HG03378 (cell line): ENCODE measurements around the gene PSORS1C2.
"Not testable (repeated sequence)": the region's sequence is repeated elsewhere in the genome, so short reads cannot be mapped to it uniquely, and the experiment has no call there.

Experiments
- ATAC-seq: cut with Tn5 transposase; IDR thresholded peaks from one replicate; pipeline ENCODE4 v1.9.1; 2021; ENCODE audit warnings: mild to moderate bottlenecking, moderate library complexity; ENCODE audit not compliant: unreplicated experiment

PSORS1C2 gene

GRCh38 chr6:31168606-31169005 lies 29.7 kb upstream of the PSORS1C2 start:
- no peak for ATAC-seq

- ATAC-seq, result no peak
Observed at GRCh38 chr6:31165986-31166385, 27.1 kb upstream of the PSORS1C2 start.

DNA sequence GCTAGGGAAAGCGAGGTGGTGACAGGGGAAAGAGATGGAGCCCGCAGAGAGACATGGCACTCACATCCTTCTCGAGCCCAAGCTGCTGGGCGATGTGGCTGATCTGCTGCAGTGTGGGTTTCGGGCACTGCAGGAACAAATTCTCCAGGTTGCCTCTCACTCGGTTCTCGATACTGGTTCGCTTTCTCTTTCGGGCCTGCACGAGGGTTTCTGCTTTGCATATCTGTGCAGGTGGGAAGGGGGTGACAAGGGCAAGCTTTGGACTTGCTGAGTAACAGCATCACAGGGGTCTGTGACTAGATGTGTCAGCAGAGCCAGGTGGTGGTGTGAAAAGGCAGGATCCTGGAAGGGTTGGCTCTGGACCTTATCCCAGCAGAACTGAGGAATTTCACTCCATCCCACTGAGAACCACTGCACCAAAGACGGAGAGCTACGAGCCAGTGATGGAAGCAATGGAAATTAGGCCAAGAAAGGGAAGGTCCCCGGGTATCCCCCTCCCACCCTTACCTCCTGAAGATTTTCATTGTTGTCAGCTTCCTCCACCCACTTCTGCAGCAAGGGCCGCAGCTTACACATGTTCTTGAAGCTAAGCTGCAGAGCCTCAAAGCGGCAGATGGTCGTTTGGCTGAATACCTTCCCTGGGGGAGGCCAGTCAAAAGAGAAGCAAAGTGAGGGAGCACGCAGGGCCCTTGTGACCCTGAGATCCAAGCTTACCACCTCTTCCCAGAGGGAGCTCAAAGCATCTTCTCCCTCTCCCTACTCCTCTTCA lies 26.4 kb upstream of the PSORS1C2 start:
- peak; percentile 50 for ATAC-seq

GRCh38 chr6:31164475-31165063 lies 25.7 kb upstream of the PSORS1C2 start:
- ATAC-seq, result not testable (repeated sequence)

DNA sequence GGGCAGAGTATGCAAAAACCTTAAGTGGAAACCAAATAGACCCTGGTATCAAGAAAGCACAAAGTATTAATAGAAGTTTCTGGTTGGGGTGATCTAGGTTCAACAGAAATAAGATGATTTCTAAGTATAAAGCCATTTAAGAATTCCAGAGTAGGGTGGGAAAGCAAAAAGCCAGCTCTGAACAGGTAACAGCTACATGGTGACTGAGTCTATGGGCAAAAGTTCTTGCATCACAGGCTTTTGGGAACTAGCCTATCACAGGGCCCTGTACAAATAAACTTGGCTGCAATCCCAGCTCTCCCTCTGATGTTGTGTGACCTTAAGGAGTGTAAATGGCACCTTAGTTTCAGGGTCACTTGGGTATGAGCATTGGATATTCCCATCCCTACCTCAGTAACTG lies 25.1 kb upstream of the PSORS1C2 start:
- no peak for ATAC-seq

GRCh38 chr6:31162463-31163165 lies 23.7 kb upstream of the PSORS1C2 start:
- ATAC-seq, result no peak

- ATAC-seq, result no peak
Observed at GRCh38 chr6:31161216-31162126, 22.6 kb upstream of the PSORS1C2 start.

DNA sequence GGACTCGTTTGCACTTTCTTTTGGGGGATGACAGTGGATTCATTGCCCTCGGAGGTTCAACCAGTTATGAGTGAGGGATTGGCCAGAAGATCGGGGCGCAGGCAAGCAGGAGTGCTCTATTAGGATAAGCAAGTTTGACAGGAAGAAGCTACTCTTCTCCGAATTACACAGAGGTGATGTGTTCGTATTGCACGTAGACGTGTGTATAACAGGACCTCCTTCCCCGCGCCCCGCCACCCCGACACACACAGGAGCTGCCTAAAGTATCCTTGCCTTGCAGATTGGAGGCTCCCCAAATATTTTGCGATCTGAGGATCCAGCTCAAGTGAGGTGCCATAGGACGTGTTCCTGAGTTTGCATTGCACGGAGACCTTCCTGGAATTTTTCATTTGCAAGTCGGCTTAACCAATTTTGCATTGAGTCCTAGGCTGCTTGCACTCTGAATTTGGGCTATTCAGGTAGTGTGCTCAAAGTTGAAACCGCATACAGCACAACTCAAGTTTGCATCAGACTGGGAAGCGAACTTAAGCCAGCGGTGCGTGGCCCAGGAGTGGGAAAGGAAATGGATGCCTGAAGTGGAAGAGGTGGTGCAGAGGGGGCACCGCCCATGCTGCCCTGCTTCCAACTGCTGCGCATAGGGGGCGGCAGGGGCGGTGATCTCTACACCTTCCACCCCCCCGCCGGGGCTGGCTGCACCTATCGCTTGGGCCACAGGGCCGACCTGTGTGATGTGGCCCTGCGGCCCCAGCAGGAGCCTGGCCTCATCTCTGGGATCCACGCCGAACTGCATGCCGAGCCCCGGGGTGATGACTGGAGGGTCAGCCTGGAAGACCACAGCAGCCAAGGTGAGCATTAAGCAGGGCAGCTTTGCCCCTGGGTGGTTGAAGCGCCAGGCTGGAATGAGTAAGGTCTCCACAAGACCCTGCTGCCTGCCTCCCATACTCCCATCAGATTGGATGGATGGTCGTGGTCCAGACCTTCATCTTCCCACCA lies 20.3 kb upstream of the PSORS1C2 start:
- peak; percentile 3 for ATAC-seq

DNA sequence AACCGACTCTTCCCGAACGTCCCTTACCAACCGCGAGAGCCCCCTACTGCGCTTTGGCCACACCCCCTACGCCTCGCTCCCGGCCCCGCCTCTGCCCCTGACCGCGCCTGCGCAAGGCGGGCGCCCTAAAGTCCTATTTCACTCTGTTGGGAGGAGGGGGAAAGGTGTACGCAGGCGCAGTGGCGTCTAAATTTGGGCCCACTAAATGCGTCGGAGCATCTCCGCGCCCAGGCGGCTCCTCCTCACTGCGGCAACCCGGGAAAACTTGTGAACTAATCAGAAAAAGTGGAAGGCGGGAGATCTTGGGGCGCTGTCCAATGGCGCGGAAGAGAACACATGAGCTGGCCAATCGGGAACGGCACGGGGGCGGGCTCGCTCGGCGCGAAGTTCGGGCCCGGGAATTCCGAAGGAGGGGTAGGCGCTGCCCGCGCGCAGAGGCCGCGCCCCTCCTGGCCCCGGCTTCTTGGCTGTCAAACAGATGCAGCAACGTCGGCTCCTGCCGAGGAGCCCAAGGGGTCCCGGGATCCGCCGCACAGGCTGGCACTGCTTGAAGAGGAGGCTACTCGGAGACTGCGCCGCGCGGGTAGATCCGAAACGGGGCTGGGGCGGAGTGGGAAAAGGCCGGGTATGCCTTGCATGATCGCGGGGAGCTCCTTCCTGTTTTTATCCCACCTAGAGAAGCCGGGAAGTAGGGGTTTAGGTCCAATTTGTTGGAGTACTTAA lies 19.4 kb upstream of the PSORS1C2 start, which contains the start of gene TCF19:
Gene TCF19 (plus strand): TSS at position 450 of the 723 bp plus-strand sequence. CDS start 881 bp downstream, outside the sequence.
- peak; percentile 78 for ATAC-seq

GRCh38 chr6:31157513-31158139 lies 18.8 kb upstream of the PSORS1C2 start, which contains the start of gene CCHCR1:
Gene CCHCR1 (minus strand): TSS chr6:31157802. CDS start chr6:31157600, 202 bp downstream.
- ATAC-seq, result no peak

GRCh38 chr6:31156641-31157040 lies 17.8 kb upstream of the PSORS1C2 start:
- ATAC-seq, result no peak

GRCh38 chr6:31154436-31154835 lies 15.6 kb upstream of the PSORS1C2 start:
- no peak for ATAC-seq

DNA sequence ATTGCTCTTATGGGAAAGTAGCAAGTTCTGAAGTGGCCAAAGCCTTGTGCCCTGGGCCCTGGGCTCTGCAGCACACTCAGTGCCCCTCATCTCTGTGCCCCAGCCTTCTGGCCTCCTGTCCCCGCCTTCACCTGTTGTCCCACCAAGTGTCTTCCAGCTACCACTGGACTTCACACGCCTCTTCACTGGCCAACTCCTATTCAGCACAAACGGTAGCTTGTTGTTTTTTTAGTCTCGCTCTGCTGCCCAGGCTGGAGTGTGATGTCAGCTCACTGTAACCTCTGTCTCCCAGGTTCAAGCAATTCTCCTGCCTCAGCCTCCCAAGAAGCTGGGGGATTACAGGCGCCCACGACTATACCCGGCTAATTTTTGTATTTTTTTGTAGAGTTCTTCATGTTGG lies 13.9 kb upstream of the PSORS1C2 start:
- no peak for ATAC-seq

- no peak for ATAC-seq
Observed at GRCh38 chr6:31149827-31150447, 11.1 kb upstream of the PSORS1C2 start.

DNA sequence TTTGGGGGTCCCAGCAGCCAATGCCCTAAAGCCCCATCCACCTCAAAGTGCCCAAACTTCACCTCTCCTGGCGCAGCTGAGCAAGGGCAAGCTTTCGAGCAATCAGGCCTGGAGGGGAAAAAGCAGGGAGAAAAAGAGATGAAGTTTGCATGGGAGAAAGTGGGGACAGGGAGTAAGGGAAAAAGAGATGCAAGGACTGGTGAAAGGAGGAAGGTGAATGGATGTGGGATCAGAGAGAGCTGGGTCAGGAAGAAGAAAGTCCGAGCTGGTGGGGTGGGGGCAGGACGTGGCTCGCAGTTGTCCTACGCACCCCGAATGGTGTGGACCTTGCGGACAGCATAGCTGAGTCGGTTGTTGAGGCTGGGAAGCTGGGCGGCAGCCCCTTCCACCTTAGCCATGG lies 6.5 kb upstream of the PSORS1C2 start:
- ATAC-seq, result no peak

- no peak for ATAC-seq
Observed at GRCh38 chr6:31144970-31145340, 6.1 kb upstream of the PSORS1C2 start.

- ATAC-seq, result no peak
Observed at GRCh38 chr6:31144296-31144969, 5.6 kb upstream of the PSORS1C2 start.
